Type B pancreatic cell (in vitro differentiated cells): ENCODE measurements around the gene SMIM7. TPM values are rescaled to one million over a fixed set of nuclear protein-coding genes. Genes with fewer than 3 reads are reported as not detected.

Source experiments
- DNase-seq: peaks from one replicate; pipeline ENCODE4 v3.0.0; 2021; ENCODE audit warnings: mixed read lengths; ENCODE audit not compliant: unreplicated experiment; ENCODE audit errors: extremely low spot score
- H3K27ac Mint-ChIP-seq: 2 replicates; pipeline ENCODE4 v1.8.0; 2021; ENCODE audit warnings: mild to moderate bottlenecking, mixed read lengths
- H3K27me3 Mint-ChIP-seq: 2 replicates; pipeline ENCODE4 v1.8.0; 2021; ENCODE audit warnings: mixed read lengths
- H3K36me3 Mint-ChIP-seq: 2 replicates; pipeline ENCODE4 v1.8.0; 2021; ENCODE audit warnings: mixed read lengths
- H3K4me1 Mint-ChIP-seq: one replicate; pipeline ENCODE4 v1.8.0; 2021; ENCODE audit warnings: mixed read lengths; ENCODE audit not compliant: unreplicated experiment
- H3K4me3 Mint-ChIP-seq: 2 replicates; pipeline ENCODE4 v1.8.0; 2021; ENCODE audit warnings: mild to moderate bottlenecking, mixed read lengths
- H3K9me3 Mint-ChIP-seq: 2 replicates; pipeline ENCODE4 v1.8.0; 2021; ENCODE audit warnings: mixed read lengths
- CTCF ChIP-seq: fragments of 200-600 bp; sonication (generic); conservative IDR thresholded peaks from 2 replicates; pipeline ENCODE4 v1.5.0; 2021; ENCODE audit warnings: antibody characterized with exemption, mild to moderate bottlenecking
- total RNA-seq: library from RNA; stranded (reverse); gene quantifications from 2 replicates; pipeline ENCODE4 v1.2.1, GENCODE V29; 2021; ENCODE audit warnings: low replicate concordance

SMIM7 gene
- total RNA-seq, 1 donor from 2014 or later = 72.1 TPM

DNA sequence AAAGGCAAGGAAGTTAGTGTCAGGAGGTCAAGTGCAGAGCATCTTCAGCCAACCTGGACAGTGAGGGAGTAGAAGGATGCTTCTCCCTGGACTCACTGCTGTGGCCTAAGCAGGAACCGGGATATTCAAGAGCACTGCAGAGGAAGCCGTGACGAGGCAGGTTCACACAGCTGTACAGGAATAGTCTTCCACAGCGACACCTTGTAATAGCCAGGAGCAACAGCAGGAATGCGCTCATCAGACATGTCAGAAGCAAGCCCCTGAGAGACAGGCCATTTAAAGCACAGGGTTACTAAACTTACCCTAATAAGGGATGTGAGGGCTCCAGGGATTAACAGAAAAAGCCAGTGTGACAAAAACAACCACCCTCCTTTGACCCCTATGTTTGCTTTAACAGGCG, 28.5 kb downstream of the SMIM7 start:
- DNase-seq = no peak
- Mint-ChIP-seq H3K9me3 (no peaks in the 10 kb centered on the region), H3K4me3 (no peak overlapping the region), H3K27ac (no peak overlapping the region), H3K36me3 (no peaks in the 10 kb centered on the region), H3K27me3 (no peaks in the 10 kb centered on the region), H3K4me1 (peaks cover 12% of the 10 kb centered on the region)
- TF ChIP-seq CTCF = no peak

DNA sequence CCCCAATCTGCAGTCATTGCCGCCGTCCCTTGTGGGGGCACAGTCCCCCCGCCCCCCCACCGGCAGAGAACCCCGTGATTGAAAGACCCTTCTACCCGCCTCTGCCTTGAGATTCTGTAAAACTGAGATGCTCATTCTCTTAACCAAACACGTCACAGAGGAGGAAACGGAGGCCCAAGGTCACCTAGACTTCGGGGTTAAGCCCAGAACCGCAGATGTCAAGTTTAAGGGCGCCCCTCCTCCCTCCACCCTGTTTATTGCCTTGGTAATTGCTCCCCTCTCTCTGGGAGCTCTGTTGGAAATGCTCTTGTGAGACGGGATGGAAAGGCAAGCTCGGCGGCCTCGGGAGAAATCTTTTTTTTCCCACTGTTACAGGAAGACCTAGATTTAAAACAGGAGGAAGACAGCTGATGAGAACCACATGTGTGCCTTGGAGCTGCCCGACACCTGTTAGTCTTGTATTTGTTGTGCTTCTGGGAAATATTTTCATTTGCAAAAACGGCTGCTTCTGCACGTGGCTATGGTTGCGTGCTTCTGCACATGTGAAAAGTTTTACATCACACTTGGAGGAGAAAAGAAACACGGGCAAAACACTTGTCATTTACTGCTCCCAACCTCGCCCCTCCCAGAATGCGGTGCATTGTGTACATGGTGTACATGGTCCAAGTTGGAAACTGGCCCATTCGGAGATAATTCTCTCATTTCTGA, 30.8 kb downstream of the SMIM7 start:
- no peak for TF ChIP-seq CTCF
- no peak for DNase-seq
- Mint-ChIP-seq H3K27me3 (no peaks in the 10 kb centered on the region), H3K9me3 (no peaks in the 10 kb centered on the region), H3K4me3 (peak overlapping the region; percentile 98), H3K27ac (peak overlapping the region; percentile 97), H3K4me1 (peaks cover 25% of the 10 kb centered on the region), H3K36me3 (no peaks in the 10 kb centered on the region)

DNA sequence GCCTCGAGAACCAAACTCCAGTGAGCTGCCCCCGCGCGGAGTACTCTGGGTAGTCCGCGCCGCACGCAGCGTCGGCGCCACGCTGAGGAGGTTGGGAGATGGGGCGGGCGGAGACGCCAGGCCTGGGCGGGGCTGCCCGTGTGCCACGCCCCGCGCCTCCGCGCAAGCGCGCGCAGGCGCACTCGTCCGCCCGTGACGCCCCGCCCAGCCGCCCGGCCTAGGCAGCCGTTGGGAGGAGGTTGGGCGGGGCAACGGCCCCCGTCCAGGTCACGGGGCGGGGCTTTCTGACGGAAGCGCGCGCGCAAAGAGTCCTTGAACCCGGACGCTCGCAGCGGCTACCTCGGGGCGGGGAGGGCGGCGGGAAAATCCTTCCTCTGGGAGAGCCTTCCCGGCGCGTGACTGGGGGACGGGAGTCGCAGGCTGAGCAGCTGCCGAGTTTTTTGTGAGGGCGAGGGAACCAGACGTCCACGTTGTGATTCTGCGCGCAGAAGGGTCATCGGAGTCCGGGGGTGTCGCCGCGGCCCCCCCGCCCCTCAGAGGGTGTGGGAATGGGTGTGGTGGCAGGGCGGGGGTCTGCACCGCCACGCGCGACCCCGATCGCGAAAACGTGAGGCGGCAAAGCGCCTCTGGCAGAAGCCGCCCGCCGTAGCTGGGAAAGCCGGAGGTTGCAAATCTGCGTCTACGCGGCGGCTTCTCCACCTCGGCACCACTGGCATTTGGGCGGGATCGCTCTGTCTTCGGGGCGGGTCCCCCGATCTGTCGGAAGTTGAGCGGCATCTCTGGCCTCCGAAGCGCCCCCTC, 31.6 kb downstream of the SMIM7 start, which contains the start of gene MED26:
TSS of gene MED26 (minus strand) at position 22 of the 801 bp plus-strand sequence. CDS start 261 bp downstream, outside the sequence.
- Mint-ChIP-seq H3K36me3 (no peaks in the 10 kb centered on the region), H3K27me3 (no peaks in the 10 kb centered on the region), H3K4me1 (peaks cover 28% of the 10 kb centered on the region), H3K4me3 (peak within 1 kb of the TSS; percentile 98), H3K27ac (peak within 1 kb of the TSS; percentile 97), H3K9me3 (no peaks in the 10 kb centered on the region)
- peak; percentile 98 for DNase-seq
- no peak for TF ChIP-seq CTCF

- H3K9me3 Mint-ChIP-seq = no peaks in the 10 kb centered on the region
- DNase-seq = no peak
- H3K4me1 Mint-ChIP-seq = peaks cover 28% of the 10 kb centered on the region
- no peak for TF ChIP-seq CTCF
- no peaks in the 10 kb centered on the region for H3K36me3 Mint-ChIP-seq
- no peaks in the 10 kb centered on the region for H3K27me3 Mint-ChIP-seq
- H3K4me3 Mint-ChIP-seq = peak overlapping the region; percentile 98
- no peak overlapping the region for H3K27ac Mint-ChIP-seq
These were observed 32.1 kb downstream of the SMIM7 start for GRCh38 chr19:16627928-16628182.

- DNase-seq = peak; percentile 73
- no peak for TF ChIP-seq CTCF
- peaks cover 28% of the 10 kb centered on the region for H3K4me1 Mint-ChIP-seq
- peak overlapping the region; percentile 91 for H3K27ac Mint-ChIP-seq
- no peaks in the 10 kb centered on the region for H3K27me3 Mint-ChIP-seq
- H3K4me3 Mint-ChIP-seq = peak overlapping the region; percentile 92
- H3K9me3 Mint-ChIP-seq = no peaks in the 10 kb centered on the region
- H3K36me3 Mint-ChIP-seq = no peaks in the 10 kb centered on the region
These were observed 32.6 kb downstream of the SMIM7 start for GRCh38 chr19:16627193-16627927.
